AG09309 (cell line): ENCODE data around the gene NFKBIL1.

Source experiments
- DNase-seq: peaks from one replicate; pipeline ENCODE4 v3.0.0-alpha.2; 2010; ENCODE audit warnings: low read depth
- H3K4me3 ChIP-seq: 2 replicates; pipeline ENCODE4 v1.5.1; 2011; ENCODE audit warnings: mild to moderate bottlenecking, low read depth, low read length, moderate library complexity; ENCODE audit not compliant: control insufficient read depth
- CTCF ChIP-seq: IDR thresholded peaks from 2 replicates; pipeline ENCODE4 v1.5.1; 2011; ENCODE audit warnings: mild to moderate bottlenecking, low read depth, low read length, inconsistent platforms; ENCODE audit not compliant: insufficient read depth, control insufficient read depth; ENCODE audit errors: missing control alignments

The NFKBIL1 gene

GRCh38 chr6:31578184-31579118, 31.0 kb downstream of the NFKBIL1 start:
- no peak for TF ChIP-seq CTCF
- no peak for DNase-seq
- no peak overlapping the region for H3K4me3 ChIP-seq

GRCh38 chr6:31579119-31579505, 31.7 kb downstream of the NFKBIL1 start:
- no peak for DNase-seq
- no peak overlapping the region for H3K4me3 ChIP-seq
- no peak for TF ChIP-seq CTCF

GRCh38 chr6:31579546-31580437, 32.4 kb downstream of the NFKBIL1 start:
- DNase-seq = no peak
- H3K4me3 ChIP-seq = no peak overlapping the region

GRCh38 chr6:31580438-31580740, 33.0 kb downstream of the NFKBIL1 start:
- H3K4me3 ChIP-seq = peak overlapping the region; percentile 92
- no peak for DNase-seq
- TF ChIP-seq CTCF = no peak

More at GRCh38 chr6:31579546-31580437, 32.4 kb downstream of the NFKBIL1 start:
- no peak for TF ChIP-seq CTCF

- TF ChIP-seq CTCF = peak; percentile 79
Observed at GRCh38 chr6:31580807-31581433, 33.5 kb downstream of the NFKBIL1 start.

More at GRCh38 chr6:31580807-31581433, 33.5 kb downstream of the NFKBIL1 start:
- DNase-seq = peak; percentile 20
- peak overlapping the region; percentile 92 for H3K4me3 ChIP-seq
